SK-N-MC (cell line): ENCODE data around the gene FGF12.

Experiments used
- DNase-seq: peaks from one replicate; pipeline ENCODE4 v3.0.0-alpha.2; 2011; ENCODE audit warnings: low read depth, low spot score
- H3K27ac ChIP-seq: fragments of 200-600 bp; sonication (generic); 2 replicates; pipeline ENCODE4 v1.5.1; 2016; ENCODE audit warnings: mixed run types
- H3K36me3 ChIP-seq: fragments of 200-600 bp; sonication (generic); 2 replicates; pipeline ENCODE4 v1.6.1; 2017; ENCODE audit warnings: antibody characterized with exemption, low read length, mixed read lengths; ENCODE audit not compliant: insufficient read depth
- H3K4me3 ChIP-seq: fragments of 200-600 bp; sonication (generic); 2 replicates; pipeline ENCODE4 v1.5.1; 2016
- H3K9ac ChIP-seq: fragments of 200-600 bp; sonication (generic); 2 replicates; pipeline ENCODE4 v1.8.0; 2017; ENCODE audit warnings: mixed run types, mixed read lengths; ENCODE audit not compliant: insufficient read length
- H3K9me3 ChIP-seq: fragments of 200-600 bp; sonication (generic); 2 replicates; pipeline ENCODE4 v1.6.1; 2017; ENCODE audit warnings: low read depth, mild to moderate bottlenecking, antibody characterized with exemption, low read length, moderate library complexity, mixed read lengths
- EZH2 ChIP-seq: fragments of 200-600 bp; sonication (generic); IDR thresholded peaks from one replicate; pipeline ENCODE4 v1.6.1; 2017; ENCODE audit warnings: antibody characterized with exemption
- FOXP2 ChIP-seq: optimal IDR thresholded peaks from 2 replicates; pipeline ENCODE3; 2011; ENCODE audit warnings: mild to moderate bottlenecking, moderate library complexity; ENCODE audit not compliant: insufficient read depth; ENCODE audit errors: extremely low read length, control extremely low read depth
- POLR2AphosphoS5 ChIP-seq: IDR thresholded peaks from 2 replicates; pipeline ENCODE4 v1.6.1; 2012; ENCODE audit warnings: mild to moderate bottlenecking, low read depth, low read length, borderline replicate concordance

The FGF12 gene

DNA sequence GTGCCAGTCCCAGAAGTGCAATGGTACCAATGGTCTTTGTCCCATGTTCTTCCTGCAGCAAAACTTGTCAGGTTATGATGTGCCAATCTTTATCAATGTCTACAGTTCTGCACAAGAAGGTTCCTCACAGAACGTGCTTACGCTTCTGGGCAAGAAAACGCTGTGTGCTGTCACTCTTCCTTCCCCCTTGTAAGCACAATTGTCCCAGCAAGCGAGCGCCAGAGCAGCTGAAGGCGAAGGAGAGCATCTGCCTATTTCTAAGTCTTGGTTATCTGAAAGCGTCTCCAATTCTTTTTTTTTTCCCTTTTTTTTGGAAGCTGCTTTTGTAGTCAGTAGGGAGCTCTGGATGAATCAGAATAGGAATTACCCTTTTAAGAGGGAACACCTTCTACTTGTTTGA lies 514.4 kb downstream of the FGF12 start:
- no peak for DNase-seq
- Histone ChIP-seq H3K9me3 (no peaks in the 10 kb centered on the region), H3K4me3 (no peak overlapping the region), H3K9ac (no peak overlapping the region), H3K36me3 (no peaks in the 10 kb centered on the region), H3K27ac (no peak overlapping the region)
- TF ChIP-seq FOXP2 (no peak), POLR2AphosphoS5 (no peak), EZH2 (no peak)

DNA sequence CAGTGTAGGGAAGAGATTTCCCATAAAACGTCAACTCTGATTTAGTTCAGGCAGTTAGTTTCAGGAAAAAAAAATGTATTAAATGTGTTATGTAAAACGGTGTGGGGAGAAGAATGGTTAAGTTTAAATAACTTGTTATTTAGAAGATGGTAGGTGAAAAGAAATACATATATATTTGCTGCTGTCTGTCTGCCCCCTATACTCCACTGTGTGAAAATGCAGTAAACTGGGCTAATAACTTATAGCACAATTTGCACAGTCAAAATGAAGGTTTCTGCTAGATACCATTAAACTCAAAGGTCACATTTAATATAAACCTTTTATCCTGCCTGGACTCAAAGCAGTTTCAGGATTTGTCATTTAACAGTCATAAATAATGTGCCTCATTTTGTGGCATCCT lies 515.0 kb downstream of the FGF12 start:
- no peak overlapping the region for H3K4me3 ChIP-seq
- no peak for TF ChIP-seq EZH2
- no peak for TF ChIP-seq POLR2AphosphoS5
- no peak for TF ChIP-seq FOXP2
- H3K27ac ChIP-seq = no peak overlapping the region
- H3K36me3 ChIP-seq = no peaks in the 10 kb centered on the region
- DNase-seq = no peak
- H3K9ac ChIP-seq = no peak overlapping the region
- H3K9me3 ChIP-seq = no peaks in the 10 kb centered on the region

DNA sequence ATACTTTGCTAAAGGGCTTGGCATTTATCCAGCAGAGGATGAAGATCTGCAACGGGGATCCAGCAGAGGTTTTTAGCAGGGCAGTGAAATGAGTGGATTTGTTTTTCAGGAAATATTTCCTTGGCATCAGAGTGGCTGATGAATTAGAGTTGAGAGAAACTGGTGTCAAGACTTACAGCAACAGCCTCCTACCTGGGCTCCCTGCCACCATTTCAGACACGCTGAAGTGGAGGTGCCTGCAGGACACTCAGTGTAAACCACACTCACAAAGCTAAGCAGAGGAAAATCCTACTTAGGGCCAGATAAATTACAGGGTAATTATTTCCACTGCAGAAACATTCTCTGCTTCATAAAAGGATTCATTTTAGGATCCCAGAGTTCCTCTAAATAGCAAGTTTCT lies 519.7 kb downstream of the FGF12 start:
- no peak overlapping the region for H3K4me3 ChIP-seq
- no peak overlapping the region for H3K9ac ChIP-seq
- H3K9me3 ChIP-seq = no peaks in the 10 kb centered on the region
- H3K27ac ChIP-seq = no peak overlapping the region
- no peaks in the 10 kb centered on the region for H3K36me3 ChIP-seq
- DNase-seq = no peak
- TF ChIP-seq POLR2AphosphoS5 (no peak), EZH2 (no peak), FOXP2 (no peak)

- no peak overlapping the region for H3K27ac ChIP-seq
- no peak for DNase-seq
- no peak overlapping the region for H3K4me3 ChIP-seq
- H3K9me3 ChIP-seq = no peaks in the 10 kb centered on the region
- H3K36me3 ChIP-seq = no peaks in the 10 kb centered on the region
- H3K9ac ChIP-seq = no peak overlapping the region
- TF ChIP-seq POLR2AphosphoS5 (no peak), FOXP2 (no peak), EZH2 (no peak)
These were observed 520.1 kb downstream of the FGF12 start for GRCh38 chr3:192207239-192207638.

GRCh38 chr3:192194085-192194484 lies 533.3 kb downstream of the FGF12 start:
- Histone ChIP-seq H3K36me3 (no peaks in the 10 kb centered on the region), H3K27ac (no peak overlapping the region), H3K9ac (no peak overlapping the region), H3K9me3 (no peaks in the 10 kb centered on the region), H3K4me3 (no peak overlapping the region)
- no peak for DNase-seq
- no peak for TF ChIP-seq FOXP2
- no peak for TF ChIP-seq POLR2AphosphoS5

- TF ChIP-seq POLR2AphosphoS5 (no peak), EZH2 (no peak), FOXP2 (no peak)
- Histone ChIP-seq H3K9me3 (no peaks in the 10 kb centered on the region), H3K9ac (no peak overlapping the region), H3K4me3 (peak overlapping the region; percentile 49; the same call in 1 of the 2 replicates), H3K27ac (no peak overlapping the region), H3K36me3 (no peaks in the 10 kb centered on the region)
- DNase-seq = no peak
These were observed 539.0 kb downstream of the FGF12 start for GRCh38 chr3:192188218-192188835.

GRCh38 chr3:192187485-192188051 lies 539.8 kb downstream of the FGF12 start:
- no peak overlapping the region for H3K27ac ChIP-seq
- no peak overlapping the region for H3K4me3 ChIP-seq
- no peak for TF ChIP-seq FOXP2
- TF ChIP-seq EZH2 = no peak
- TF ChIP-seq POLR2AphosphoS5 = no peak
- H3K9ac ChIP-seq = no peak overlapping the region
- no peak for DNase-seq
- no peaks in the 10 kb centered on the region for H3K36me3 ChIP-seq
- no peaks in the 10 kb centered on the region for H3K9me3 ChIP-seq

- TF ChIP-seq EZH2 = no peak
These were observed 540.8 kb downstream of the FGF12 start for GRCh38 chr3:192186498-192186897.

DNA sequence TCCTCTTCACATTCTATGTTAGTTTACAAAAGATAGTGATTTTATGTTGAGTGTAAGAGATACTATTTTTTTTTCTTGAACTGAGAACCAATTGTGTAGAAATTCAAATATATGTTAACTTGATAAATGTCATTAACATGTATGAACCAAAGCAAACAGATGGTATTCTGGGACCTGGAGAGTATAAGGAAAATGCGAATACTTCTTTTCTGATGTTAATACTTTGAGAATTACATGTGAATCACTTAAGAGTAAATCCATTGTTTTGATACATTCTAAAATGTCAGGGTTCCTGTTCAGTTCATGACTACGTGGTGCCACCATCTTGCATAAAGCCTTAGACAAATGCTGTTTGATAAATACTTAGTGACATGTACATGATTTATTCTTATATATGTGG lies 541.3 kb downstream of the FGF12 start:
- Histone ChIP-seq H3K36me3 (no peaks in the 10 kb centered on the region), H3K9me3 (no peaks in the 10 kb centered on the region), H3K27ac (no peak overlapping the region), H3K9ac (no peak overlapping the region), H3K4me3 (no peak overlapping the region)
- DNase-seq = no peak
- TF ChIP-seq EZH2 (no peak), POLR2AphosphoS5 (no peak), FOXP2 (no peak)

More at GRCh38 chr3:192186498-192186897, 540.8 kb downstream of the FGF12 start:
- Histone ChIP-seq H3K27ac (no peak overlapping the region), H3K9me3 (no peaks in the 10 kb centered on the region), H3K4me3 (no peak overlapping the region), H3K36me3 (no peaks in the 10 kb centered on the region), H3K9ac (no peak overlapping the region)
- DNase-seq = no peak
